ENCODE measurements around the gene MGLL. TPM values are rescaled to one million over a fixed set of nuclear protein-coding genes. Genes with fewer than 3 reads are reported as not detected.

Gene MGLL
- total RNA-seq, 4 donors from 2014 or later = 36.7 to 146 (median 73.5) TPM

- Histone ChIP-seq H3K4me3 (no peak overlapping the region), H3K27me3 (no peaks in the 10 kb centered on the region), H3K27ac (no peak overlapping the region), H3K36me3 (no peaks in the 10 kb centered on the region), H3K4me1 (peaks cover 0 to 4% (median 0%) of the 10 kb centered on the region in 3 donors), H3K9me3 (no peaks in the 10 kb centered on the region)
- no peak for DNase-seq
- no peak for TF ChIP-seq CTCF (IDR thresholded peaks at IDR 0.05)
- TF ChIP-seq POLR2A (IDR thresholded peaks at IDR 0.05) = no peak
- intact Hi-C loops (cut with DNase I) = no loop called here
- WGBS, 2 donors = 61 to 81% methylated on average over 2 of the region's 2 CpGs
Observed at GRCh38 chr3:127856801-127857200, 34.5 kb upstream of the MGLL start.

GRCh38 chr3:127855246-127855645, 32.9 kb upstream of the MGLL start:
- intact Hi-C loops (cut with DNase I) = no loop called here
- WGBS, 2 donors = 42 to 47% methylated on average over 1 of the region's 1 CpG
- no peak overlapping the region for H3K4me3 ChIP-seq
- H3K4me1 ChIP-seq = peaks cover 0 to 4% (median 0%) of the 10 kb centered on the region in 3 donors
- no peak for DNase-seq
- no peaks in the 10 kb centered on the region for H3K9me3 ChIP-seq
- H3K36me3 ChIP-seq = no peaks in the 10 kb centered on the region
- no peak overlapping the region for H3K27ac ChIP-seq
- TF ChIP-seq CTCF (IDR thresholded peaks at IDR 0.05) = no peak
- no peaks in the 10 kb centered on the region for H3K27me3 ChIP-seq

GRCh38 chr3:127853681-127854080, 31.4 kb upstream of the MGLL start:
- intact Hi-C loops (cut with DNase I) = no loop called here

GRCh38 chr3:127851899-127852298, 29.6 kb upstream of the MGLL start:
- no peak for DNase-seq
- Histone ChIP-seq H3K9me3 (no peaks in the 10 kb centered on the region), H3K4me3 (no peak overlapping the region), H3K36me3 (no peaks in the 10 kb centered on the region), H3K27ac (no peak overlapping the region), H3K27me3 (no peaks in the 10 kb centered on the region), H3K4me1 (peaks cover 5 to 34% (median 16%) of the 10 kb centered on the region in 3 donors)
- intact Hi-C loops (cut with DNase I) = no loop called here
- TF ChIP-seq CTCF (IDR thresholded peaks at IDR 0.05) (no peak), POLR2A (IDR thresholded peaks at IDR 0.05) (no peak)
- 81 to 86% methylated on average over 9 of the region's 9 CpGs for WGBS, 2 donors

More at GRCh38 chr3:127853681-127854080, 31.4 kb upstream of the MGLL start:
- H3K27ac ChIP-seq = no peak overlapping the region
- H3K4me1 ChIP-seq = peaks cover 5 to 16% (median 7%) of the 10 kb centered on the region in 3 donors
- no peaks in the 10 kb centered on the region for H3K27me3 ChIP-seq
- 80 to 85% methylated on average over 9 to 10 of the region's 10 CpGs for WGBS, 2 donors
- TF ChIP-seq CTCF (IDR thresholded peaks at IDR 0.05) = no peak
- TF ChIP-seq POLR2A (IDR thresholded peaks at IDR 0.05) = no peak
- DNase-seq = no peak
- no peak overlapping the region for H3K4me3 ChIP-seq
- H3K36me3 ChIP-seq = no peaks in the 10 kb centered on the region
- no peaks in the 10 kb centered on the region for H3K9me3 ChIP-seq

GRCh38 chr3:127849368-127849767, 27.1 kb upstream of the MGLL start:
- Histone ChIP-seq H3K36me3 (no peaks in the 10 kb centered on the region), H3K4me1 (peaks cover 5 to 40% (median 18%) of the 10 kb centered on the region in 3 donors), H3K4me3 (no peak overlapping the region), H3K27me3 (no peaks in the 10 kb centered on the region), H3K27ac (peak overlapping the region; percentile 65 to 90 (median 80)), H3K9me3 (no peaks in the 10 kb centered on the region)
- WGBS, 2 donors = 79 to 90% methylated on average over 5 of the region's 5 CpGs
- no peak for DNase-seq
- TF ChIP-seq POLR2A (IDR thresholded peaks at IDR 0.05) (no peak), CTCF (IDR thresholded peaks at IDR 0.05) (no peak)
- intact Hi-C loops (cut with DNase I) = no loop called here

All from esophagus squamous epithelium (tissue), 5 donors.